PC-9 (cell line): ENCODE results near the gene SVOP. TPM values are rescaled to one million over a fixed set of nuclear protein-coding genes. Genes with fewer than 3 reads are reported as not detected.

Experiments used
- BruUV-seq: library from RNA; stranded (reverse); fragments of 400-500 nt; replicated peaks from 2 replicates; lab custom pipeline; 2021; lab: Mats Ljungman, UMichigan
- CTCF ChIA-PET: fragments of 300-600 bp; sonication (Branson Sonifier 250); formaldehyde crosslinking; loops from one replicate; lab custom pipeline; 2022; ENCODE audit warnings: antibody characterized with exemption; lab: Charles Lee
- POLR2A ChIA-PET: fragments of 300-600 bp; sonication (Branson Sonifier 250); formaldehyde crosslinking; loops from one replicate; lab custom pipeline; 2022; ENCODE audit warnings: antibody characterized with exemption; ENCODE audit not compliant: unreplicated experiment; lab: Charles Lee
- DNase-seq, 2 experiments: peaks; one replicate each; pipeline versions ENCODE4 v3.0.0 to v3.0.0-alpha.2; 2015 to 2022; ENCODE audit warnings: mixed read lengths in 1 of 2
- H2AFZ ChIP-seq: fragments of 200-600 bp; sonication (generic); 2 replicates; pipeline ENCODE4 v1.8.1; 2017; ENCODE audit warnings: antibody characterized with exemption
- H3F3A ChIP-seq: fragments of 200-600 bp; sonication (generic); 2 replicates; pipeline ENCODE4 v1.8.1; 2017; ENCODE audit warnings: antibody characterized with exemption, mild to moderate bottlenecking, low read depth; ENCODE audit not compliant: insufficient read depth
- H3K27ac ChIP-seq: fragments of 200-600 bp; sonication (generic); 2 replicates; pipeline ENCODE4 v1.6.1; 2016; ENCODE audit warnings: mixed run types
- H3K27me3 ChIP-seq: fragments of 200-600 bp; sonication (generic); 2 replicates; pipeline ENCODE4 v1.6.1; 2016; ENCODE audit warnings: low read depth, mixed run types; ENCODE audit not compliant: insufficient read depth
- H3K36me3 ChIP-seq: fragments of 200-600 bp; sonication (generic); 2 replicates; pipeline ENCODE4 v1.6.1; 2016; ENCODE audit warnings: low read depth, mixed run types
- H3K4me1 ChIP-seq: fragments of 200-600 bp; sonication (generic); replicated peaks from 2 replicates; pipeline ENCODE4 v1.6.1; 2016; ENCODE audit warnings: mixed run types; ENCODE audit not compliant: insufficient read depth
- H3K4me2 ChIP-seq: fragments of 200-600 bp; sonication (generic); 2 replicates; pipeline ENCODE4 v1.6.1; 2017; ENCODE audit warnings: mixed run types
- H3K4me3 ChIP-seq: fragments of 200-600 bp; sonication (generic); 2 replicates; pipeline ENCODE4 v1.6.1; 2016; ENCODE audit warnings: mixed run types
- H3K79me2 ChIP-seq: fragments of 200-600 bp; sonication (generic); 2 replicates; pipeline ENCODE4 v1.6.1; 2017; ENCODE audit warnings: low read depth, mixed run types
- H3K9me2 ChIP-seq: fragments of 200-600 bp; sonication (generic); 2 replicates; pipeline ENCODE4 v1.8.1; 2017; ENCODE audit warnings: mild to moderate bottlenecking; ENCODE audit not compliant: insufficient read depth
- H3K9me3 ChIP-seq: fragments of 200-600 bp; sonication (generic); 2 replicates; pipeline ENCODE4 v1.8.1; 2016; ENCODE audit warnings: low read depth; ENCODE audit not compliant: insufficient read depth
- H4K20me1 ChIP-seq: fragments of 200-600 bp; sonication (generic); 2 replicates; pipeline ENCODE4 v1.8.1; 2017; ENCODE audit not compliant: insufficient read depth
- EZH2 ChIP-seq: fragments of 200-600 bp; sonication (generic); IDR thresholded peaks from 2 replicates; pipeline ENCODE4 v1.8.0; 2017; ENCODE audit warnings: antibody characterized with exemption, low read depth
- intact Hi-C: fragments of 100-400 bp; cut with micrococcal nuclease; formaldehyde crosslinking; loops from one replicate; pipeline ENCODE4 v1.10.0; 2022; ENCODE audit not compliant: unreplicated experiment
- total RNA-seq: library from RNA; stranded (reverse); gene quantifications from 2 replicates; pipeline ENCODE4 v1.2.3, GENCODE V29; 2021
- TF ChIP-seq, protein P1 (sequence below): fragments of 200-600 bp; sonication (generic); conservative IDR thresholded peaks from 2 replicates; pipeline ENCODE4 v1.6.1; 2017; ENCODE audit warnings: mixed run types, antibody characterized with exemption, mild to moderate bottlenecking, moderate library complexity

SVOP gene
- total RNA-seq, 1 experiment from 2014 or later, result not detected

DNA sequence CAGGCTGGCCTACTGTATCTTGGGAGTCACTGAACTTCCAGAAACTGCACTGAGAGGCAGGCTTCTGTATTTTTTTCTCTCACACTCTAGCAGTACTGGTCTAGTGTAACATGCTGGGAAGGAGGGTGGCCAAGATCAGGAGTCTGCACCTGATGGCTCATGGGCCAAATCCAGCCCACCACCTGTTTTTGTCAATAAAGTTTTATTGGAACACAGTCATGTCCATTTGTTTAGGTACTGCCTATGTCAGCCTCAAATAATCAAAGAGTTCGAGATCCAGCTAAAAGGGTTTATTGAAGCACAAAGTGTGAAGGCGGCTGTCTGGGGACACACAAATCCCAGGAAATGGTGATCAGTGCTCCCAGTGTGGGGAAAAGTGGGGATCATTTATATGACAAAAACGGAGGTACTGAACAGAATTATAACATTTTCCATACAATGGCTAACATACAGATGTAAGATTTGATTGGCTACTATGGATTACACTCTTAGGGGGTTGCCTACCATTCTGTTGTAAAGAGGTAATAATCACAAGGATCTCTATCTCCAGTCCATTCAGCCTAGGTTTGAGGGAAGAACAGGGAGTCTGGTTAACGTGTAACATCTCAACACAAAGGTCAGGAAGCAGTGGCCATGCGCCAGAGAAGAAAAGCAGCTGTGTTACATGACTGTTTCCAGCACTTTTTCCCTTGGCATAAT, 44.4 kb upstream of the SVOP start:
- no TSS peak for BruUV-seq
- H3K27me3 ChIP-seq, result no peaks in the 10 kb centered on the region
- H3F3A ChIP-seq, result no peaks in the 10 kb centered on the region
- H3K4me2 ChIP-seq, result no peak overlapping the region
- no peak for DNase-seq
- no peaks in the 10 kb centered on the region for H3K9me2 ChIP-seq
- intact Hi-C loops, result no loop called here
- no peaks in the 10 kb centered on the region for H3K36me3 ChIP-seq
- ChIA-PET CTCF (interaction anchor here (0.6 kb wide), 1 partner anchor 10 kb away, joined by 9 read pairs; no protein-coding TSS in a partner anchor), POLR2A (no interaction called here)
- no peak overlapping the region for H3K27ac ChIP-seq
- H3K4me1 ChIP-seq, result no peaks in the 10 kb centered on the region
- no peak overlapping the region for H3K4me3 ChIP-seq
- H3K79me2 ChIP-seq, result no peaks in the 10 kb centered on the region
- TF ChIP-seq EZH2, result no peak
- TF ChIP-seq, protein P1, sequence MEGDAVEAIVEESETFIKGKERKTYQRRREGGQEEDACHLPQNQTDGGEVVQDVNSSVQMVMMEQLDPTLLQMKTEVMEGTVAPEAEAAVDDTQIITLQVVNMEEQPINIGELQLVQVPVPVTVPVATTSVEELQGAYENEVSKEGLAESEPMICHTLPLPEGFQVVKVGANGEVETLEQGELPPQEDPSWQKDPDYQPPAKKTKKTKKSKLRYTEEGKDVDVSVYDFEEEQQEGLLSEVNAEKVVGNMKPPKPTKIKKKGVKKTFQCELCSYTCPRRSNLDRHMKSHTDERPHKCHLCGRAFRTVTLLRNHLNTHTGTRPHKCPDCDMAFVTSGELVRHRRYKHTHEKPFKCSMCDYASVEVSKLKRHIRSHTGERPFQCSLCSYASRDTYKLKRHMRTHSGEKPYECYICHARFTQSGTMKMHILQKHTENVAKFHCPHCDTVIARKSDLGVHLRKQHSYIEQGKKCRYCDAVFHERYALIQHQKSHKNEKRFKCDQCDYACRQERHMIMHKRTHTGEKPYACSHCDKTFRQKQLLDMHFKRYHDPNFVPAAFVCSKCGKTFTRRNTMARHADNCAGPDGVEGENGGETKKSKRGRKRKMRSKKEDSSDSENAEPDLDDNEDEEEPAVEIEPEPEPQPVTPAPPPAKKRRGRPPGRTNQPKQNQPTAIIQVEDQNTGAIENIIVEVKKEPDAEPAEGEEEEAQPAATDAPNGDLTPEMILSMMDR, result no peak
- no peak overlapping the region for H2AFZ ChIP-seq
- H3K9me3 ChIP-seq, result no peaks in the 10 kb centered on the region
- no peaks in the 10 kb centered on the region for H4K20me1 ChIP-seq

DNA sequence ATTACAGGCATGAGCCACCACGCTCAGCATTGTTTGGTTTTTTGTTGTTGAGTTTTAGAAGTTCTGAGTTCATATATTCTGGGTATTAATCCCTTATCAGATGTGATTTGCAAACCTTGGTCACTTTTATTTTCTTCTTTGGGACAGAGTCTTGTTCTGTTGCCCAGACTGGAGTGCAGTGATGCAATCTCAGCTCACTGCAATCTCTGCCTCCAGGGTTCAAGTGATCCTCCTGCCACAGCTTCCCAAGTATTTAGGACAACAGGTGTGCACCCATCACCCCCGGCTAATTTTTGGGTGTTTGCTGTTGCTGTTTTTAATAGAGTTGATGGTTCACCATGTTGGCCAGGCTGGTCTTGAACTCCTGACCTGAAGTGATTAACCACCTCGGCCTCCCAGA, 43.3 kb upstream of the SVOP start:
- no peaks in the 10 kb centered on the region for H3K9me2 ChIP-seq
- intact Hi-C loops, result no loop called here
- POLR2A ChIA-PET, result no interaction called here
- H3K4me1 ChIP-seq, result no peaks in the 10 kb centered on the region
- H3K4me3 ChIP-seq, result no peak overlapping the region
- H2AFZ ChIP-seq, result no peak overlapping the region
- H3K27me3 ChIP-seq, result no peaks in the 10 kb centered on the region
- H3F3A ChIP-seq, result no peaks in the 10 kb centered on the region
- no peaks in the 10 kb centered on the region for H4K20me1 ChIP-seq
- H3K9me3 ChIP-seq, result no peaks in the 10 kb centered on the region
- no TSS peak for BruUV-seq
- H3K79me2 ChIP-seq, result no peaks in the 10 kb centered on the region
- no peak overlapping the region for H3K4me2 ChIP-seq
- CTCF ChIA-PET, result no interaction called here
- H3K36me3 ChIP-seq, result no peaks in the 10 kb centered on the region
- H3K27ac ChIP-seq, result no peak overlapping the region
- DNase-seq, result no peak
- TF ChIP-seq EZH2, result no peak
- TF ChIP-seq, protein P1, result no peak

DNA sequence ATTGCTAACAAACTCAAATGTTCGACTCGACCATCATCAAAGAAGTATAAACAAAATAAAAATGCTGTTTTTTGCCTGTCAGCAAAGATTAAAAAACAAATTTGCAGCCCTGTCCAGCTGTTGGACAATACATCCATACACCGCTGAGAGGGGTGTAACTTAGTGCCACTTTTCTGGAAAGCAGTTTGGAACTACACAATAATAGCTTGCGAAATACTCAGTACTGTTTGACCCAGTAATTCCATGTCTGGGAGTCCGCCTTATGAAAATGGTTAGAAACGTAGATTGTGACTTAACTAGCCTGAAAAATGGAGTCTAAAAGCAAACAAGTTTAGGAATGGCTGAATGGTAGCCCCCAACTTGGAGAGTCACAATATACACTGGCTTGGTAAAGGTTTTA, 37.9 kb upstream of the SVOP start:
- Histone ChIP-seq H3K4me3 (no peak overlapping the region), H4K20me1 (no peaks in the 10 kb centered on the region), H3K36me3 (no peaks in the 10 kb centered on the region), H3K9me2 (no peaks in the 10 kb centered on the region), H3F3A (no peaks in the 10 kb centered on the region), H3K4me2 (no peak overlapping the region), H3K9me3 (no peaks in the 10 kb centered on the region), H2AFZ (no peak overlapping the region), H3K4me1 (0 out of 2 replicates have a peak, but pooled peaks cover 3% of the 10 kb centered on the region), H3K27me3 (no peaks in the 10 kb centered on the region), H3K79me2 (no peaks in the 10 kb centered on the region), H3K27ac (no peak overlapping the region)
- no peak for DNase-seq
- ChIA-PET POLR2A (no interaction called here), CTCF (no interaction called here)
- intact Hi-C loops, result no loop called here
- no TSS peak for BruUV-seq
- TF ChIP-seq EZH2, result no peak
- TF ChIP-seq, protein P1, result no peak
